ENCODE measurements around the gene IRX4. TPM values are rescaled to one million over a fixed set of nuclear protein-coding genes. Genes with fewer than 3 reads are reported as not detected.

The IRX4 gene
- total and polyA plus RNA-seq, 4 donors = not detected

GRCh38 chr5:1910861-1911772, 28.4 kb upstream of the IRX4 start:
- TF ChIP-seq ZBTB33 (IDR thresholded peaks at IDR 0.05) (no peak), ATF3 (IDR thresholded peaks at IDR 0.05) (no peak)
- no peaks in the 10 kb centered on the region for H3K4me1 ChIP-seq (ENCODE audit: control insufficient read depth in 4 of 4, insufficient read depth in 4 of 4, low read length in 3 of 4)
- DNase-seq (ENCODE audit: low spot score) = no peak
- H3K36me3 ChIP-seq (ENCODE audit: control insufficient read depth in 4 of 4, insufficient read depth in 3 of 4, low read depth in 1 of 4, low read length in 3 of 4) = no peaks in the 10 kb centered on the region
- H3K27ac ChIP-seq (ENCODE audit: low read depth in 1 of 2, low read length in 2 of 2) = no peak overlapping the region
- H3K27me3 ChIP-seq (ENCODE audit: control insufficient read depth in 4 of 4, insufficient read depth in 4 of 4, low read length in 3 of 4) = peaks cover 0 to 3% (median 0%) of the 10 kb centered on the region in 4 donors
- WGBS = 81% methylated on average over 15 of the region's 15 CpGs
- peaks cover 0 to 8% (median 2%) of the 10 kb centered on the region in 4 donors for H3K9me3 ChIP-seq (ENCODE audit: control insufficient read depth in 4 of 4, low read length in 3 of 4)
- no peak overlapping the region for H3K4me3 ChIP-seq (ENCODE audit: low read depth in 1 of 3, low read length in 3 of 3)
- no peak overlapping the region for H3K9ac ChIP-seq (ENCODE audit: low read depth in 1 of 2, low read length in 2 of 2)

- WGBS = 86% methylated on average over 31 of the region's 31 CpGs
- H3K4me3 ChIP-seq (ENCODE audit: low read depth in 1 of 3, low read length in 3 of 3) = no peak overlapping the region
- H3K27ac ChIP-seq (ENCODE audit: low read depth in 1 of 2, low read length in 2 of 2) = no peak overlapping the region
- H3K4me1 ChIP-seq (ENCODE audit: control insufficient read depth in 4 of 4, insufficient read depth in 4 of 4, low read length in 3 of 4) = no peaks in the 10 kb centered on the region
- no peak for DNase-seq (ENCODE audit: low spot score)
- H3K36me3 ChIP-seq (ENCODE audit: control insufficient read depth in 4 of 4, insufficient read depth in 3 of 4, low read depth in 1 of 4, low read length in 3 of 4) = no peaks in the 10 kb centered on the region
- no peak overlapping the region for H3K9ac ChIP-seq (ENCODE audit: low read depth in 1 of 2, low read length in 2 of 2)
- peaks cover 0 to 3% (median 0%) of the 10 kb centered on the region in 4 donors for H3K27me3 ChIP-seq (ENCODE audit: control insufficient read depth in 4 of 4, insufficient read depth in 4 of 4, low read length in 3 of 4)
- TF ChIP-seq HNF4A (conservative IDR thresholded peaks at IDR 0.05) (no peak), RAD21 (IDR thresholded peaks at IDR 0.05) (no peak), TAF1 (conservative IDR thresholded peaks at IDR 0.05) (no peak), FOXA2 (IDR thresholded peaks at IDR 0.05) (no peak), RXRA (IDR thresholded peaks at IDR 0.05) (no peak), JUND (IDR thresholded peaks at IDR 0.05) (no peak), SP1 (IDR thresholded peaks at IDR 0.05) (no peak), REST (IDR thresholded peaks at IDR 0.05) (no peak), GABPA (IDR thresholded peaks at IDR 0.05 in 1 of 2, conservative IDR thresholded peaks at IDR 0.05 in 1 of 2) (no peak)
- H3K9me3 ChIP-seq (ENCODE audit: control insufficient read depth in 4 of 4, low read length in 3 of 4) = peaks cover 0 to 7% (median 4%) of the 10 kb centered on the region in 4 donors
Observed at GRCh38 chr5:1910081-1910760, 27.5 kb upstream of the IRX4 start.
